ENCODE results near the gene SSBP1.

- TF ChIP-seq POLR2A (IDR thresholded peaks at IDR 0.05) (no peak), CTCF (IDR thresholded peaks at IDR 0.05) (no peak)
Measured at GRCh38 chr7:141731476-141732149, 6.5 kb upstream of the SSBP1 start.
